Astrocyte (in vitro differentiated cells and primary cell): Measurements from ENCODE around the gene NUP210. TPM values are rescaled to one million over a fixed set of nuclear protein-coding genes. Genes with fewer than 3 reads are reported as not detected.

ENCODE experiments used
- DNase-seq: peaks from one replicate; pipeline ENCODE4 v3.0.0-alpha.2; 2010; ENCODE audit warnings: low read depth
- FAIRE-seq: peaks from 2 replicates; lab custom pipeline; 2011; peaks lifted over from hg19 to GRCh38; lab: Jason Lieb, UNC
- H2AFZ ChIP-seq: 2 replicates; pipeline ENCODE4 v1.6.0; 2012; ENCODE audit warnings: low read depth, low read length, inconsistent platforms
- H3K27ac ChIP-seq: 2 replicates; pipeline ENCODE4 v1.5.1; 2011; ENCODE audit warnings: low read depth, low read length, inconsistent platforms
- H3K27me3 ChIP-seq: 2 replicates; pipeline ENCODE4 v1.6.0; 2011; ENCODE audit warnings: low read length, inconsistent platforms; ENCODE audit not compliant: insufficient read depth
- H3K36me3 ChIP-seq: 2 replicates; pipeline ENCODE4 v1.5.1; 2011; ENCODE audit warnings: low read length, inconsistent platforms; ENCODE audit not compliant: insufficient read depth
- H3K4me1 ChIP-seq: 2 replicates; pipeline ENCODE4 v1.5.1; 2011; ENCODE audit warnings: low read length, inconsistent platforms; ENCODE audit not compliant: insufficient read depth
- H3K4me2 ChIP-seq: 2 replicates; pipeline ENCODE4 v1.6.0; 2012; ENCODE audit warnings: low read length, inconsistent platforms
- H3K4me3 ChIP-seq: 2 replicates; pipeline ENCODE4 v1.5.1; 2011; ENCODE audit warnings: low read depth, mild to moderate bottlenecking, low read length, inconsistent platforms; ENCODE audit not compliant: insufficient read depth
- H3K79me2 ChIP-seq: 2 replicates; pipeline ENCODE4 v1.6.0; 2012; ENCODE audit warnings: mild to moderate bottlenecking, low read length, inconsistent platforms; ENCODE audit not compliant: insufficient read depth
- H3K9ac ChIP-seq: 2 replicates; pipeline ENCODE4 v1.6.0; 2012; ENCODE audit warnings: mild to moderate bottlenecking, low read length, inconsistent platforms
- H3K9me3 ChIP-seq: 2 replicates; pipeline ENCODE4 v1.5.1; 2012; ENCODE audit warnings: low read depth, mild to moderate bottlenecking, low read length, inconsistent platforms; ENCODE audit not compliant: insufficient read depth
- H4K20me1 ChIP-seq: 2 replicates; pipeline ENCODE4 v1.6.0; 2012; ENCODE audit warnings: low read length, inconsistent platforms; ENCODE audit not compliant: insufficient read depth
- H3K27ac Mint-ChIP-seq: one replicate; pipeline ENCODE4 v1.8.0; 2021; ENCODE audit warnings: mild to moderate bottlenecking, mixed read lengths; ENCODE audit not compliant: unreplicated experiment
- H3K27me3 Mint-ChIP-seq: one replicate; pipeline ENCODE4 v1.8.0; 2021; ENCODE audit warnings: low read depth, mixed read lengths; ENCODE audit not compliant: unreplicated experiment
- H3K36me3 Mint-ChIP-seq: one replicate; pipeline ENCODE4 v1.8.0; 2021; ENCODE audit warnings: low read depth, mixed read lengths; ENCODE audit not compliant: unreplicated experiment
- H3K4me1 Mint-ChIP-seq: one replicate; pipeline ENCODE4 v1.8.0; 2021; ENCODE audit warnings: low read depth, mixed read lengths; ENCODE audit not compliant: unreplicated experiment
- H3K4me3 Mint-ChIP-seq: one replicate; pipeline ENCODE4 v1.8.0; 2021; ENCODE audit warnings: mild to moderate bottlenecking, moderate library complexity, mixed read lengths; ENCODE audit not compliant: unreplicated experiment
- H3K9me3 Mint-ChIP-seq: one replicate; pipeline ENCODE4 v1.8.0; 2021; ENCODE audit warnings: mild to moderate bottlenecking, mixed read lengths; ENCODE audit not compliant: unreplicated experiment
- EZH2 ChIP-seq: IDR thresholded peaks from 2 replicates; pipeline ENCODE4 v1.6.1; 2012; ENCODE audit warnings: mild to moderate bottlenecking, low read length, inconsistent platforms; ENCODE audit not compliant: insufficient read depth
- total RNA-seq: library from RNA; stranded (reverse); gene quantifications from 2 replicates; pipeline ENCODE4 v1.2.1, GENCODE V29; 2021
- TF ChIP-seq, protein P1 (sequence below): IDR thresholded peaks from 2 replicates; pipeline ENCODE4 v1.5.1; 2011; ENCODE audit warnings: low read depth, mild to moderate bottlenecking, inconsistent platforms, low read length, moderate library complexity; ENCODE audit not compliant: insufficient read depth

The NUP210 gene
- total RNA-seq, 1 donor from 2014 or later = 1.2 TPM

DNA sequence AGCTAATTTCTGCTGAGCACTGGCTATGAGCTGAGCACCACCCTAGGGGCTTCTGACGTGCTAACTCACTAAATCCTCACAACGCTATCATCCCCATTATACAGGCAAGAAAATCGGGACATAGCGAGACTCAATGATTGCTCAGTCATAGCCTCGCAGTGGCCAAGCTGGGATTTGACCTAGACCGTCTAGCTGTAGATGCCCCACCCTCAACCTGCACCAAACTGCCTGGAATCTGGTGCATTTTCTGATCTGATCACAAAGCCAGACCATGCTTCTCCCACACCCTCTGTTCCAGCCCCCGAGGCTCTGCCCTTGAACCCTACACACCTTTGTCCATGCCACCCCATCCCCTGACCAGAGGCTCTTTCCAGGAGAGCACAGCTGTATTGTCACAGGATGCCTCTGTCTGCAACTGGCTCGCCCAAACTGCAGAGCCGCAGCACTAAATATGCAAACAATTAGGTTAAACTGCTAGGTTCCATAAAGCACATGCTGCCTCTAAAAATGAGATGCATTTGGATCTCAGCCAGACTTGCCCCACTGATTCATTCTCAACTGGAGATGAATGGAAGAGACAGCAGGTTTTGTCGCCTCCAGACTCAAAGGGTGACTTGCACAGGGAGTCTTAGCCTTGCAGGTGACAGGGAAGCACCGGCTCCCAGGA, 95.2 kb downstream of the NUP210 start:
- Histone ChIP-seq H3K4me3 (no peak overlapping the region), H3K27me3 (peaks cover 3% of the 10 kb centered on the region), H3K36me3 (no peaks in the 10 kb centered on the region), H3K4me2 (no peak overlapping the region), H3K9ac (no peak overlapping the region), H3K4me1 (no peaks in the 10 kb centered on the region), H2AFZ (no peak overlapping the region), H3K27ac (no peak overlapping the region), H4K20me1 (no peaks in the 10 kb centered on the region), H3K79me2 (no peaks in the 10 kb centered on the region), H3K9me3 (no peaks in the 10 kb centered on the region)
- Mint-ChIP-seq H3K4me1 (peaks cover 5% of the 10 kb centered on the region), H3K27me3 (peaks cover 48% of the 10 kb centered on the region), H3K9me3 (no peaks in the 10 kb centered on the region), H3K27ac (no peak overlapping the region), H3K4me3 (no peak overlapping the region), H3K36me3 (no peaks in the 10 kb centered on the region)
- DNase-seq (no peak), FAIRE-seq (no peak)
- TF ChIP-seq, protein P1, sequence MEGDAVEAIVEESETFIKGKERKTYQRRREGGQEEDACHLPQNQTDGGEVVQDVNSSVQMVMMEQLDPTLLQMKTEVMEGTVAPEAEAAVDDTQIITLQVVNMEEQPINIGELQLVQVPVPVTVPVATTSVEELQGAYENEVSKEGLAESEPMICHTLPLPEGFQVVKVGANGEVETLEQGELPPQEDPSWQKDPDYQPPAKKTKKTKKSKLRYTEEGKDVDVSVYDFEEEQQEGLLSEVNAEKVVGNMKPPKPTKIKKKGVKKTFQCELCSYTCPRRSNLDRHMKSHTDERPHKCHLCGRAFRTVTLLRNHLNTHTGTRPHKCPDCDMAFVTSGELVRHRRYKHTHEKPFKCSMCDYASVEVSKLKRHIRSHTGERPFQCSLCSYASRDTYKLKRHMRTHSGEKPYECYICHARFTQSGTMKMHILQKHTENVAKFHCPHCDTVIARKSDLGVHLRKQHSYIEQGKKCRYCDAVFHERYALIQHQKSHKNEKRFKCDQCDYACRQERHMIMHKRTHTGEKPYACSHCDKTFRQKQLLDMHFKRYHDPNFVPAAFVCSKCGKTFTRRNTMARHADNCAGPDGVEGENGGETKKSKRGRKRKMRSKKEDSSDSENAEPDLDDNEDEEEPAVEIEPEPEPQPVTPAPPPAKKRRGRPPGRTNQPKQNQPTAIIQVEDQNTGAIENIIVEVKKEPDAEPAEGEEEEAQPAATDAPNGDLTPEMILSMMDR = no peak
- TF ChIP-seq EZH2 = no peak

DNA sequence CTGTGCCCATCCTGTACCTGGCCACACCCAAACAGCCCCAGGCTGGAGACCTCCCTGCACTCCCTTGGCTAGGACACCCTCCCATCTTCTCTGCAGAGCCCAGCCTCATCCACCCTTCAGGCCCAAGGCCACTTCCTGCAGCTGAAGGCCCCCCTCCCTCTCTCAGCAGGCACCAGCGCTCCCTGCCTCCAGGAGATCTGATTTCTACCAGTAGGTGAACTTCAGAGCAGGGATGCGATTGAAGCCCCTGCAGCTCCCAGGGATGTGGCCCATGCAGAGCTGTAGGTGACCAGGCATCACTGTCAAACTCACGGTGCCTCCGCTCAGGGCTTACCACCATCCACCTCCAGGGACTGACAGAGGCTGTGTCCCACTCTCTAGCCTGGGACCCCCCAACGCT, 96.3 kb downstream of the NUP210 start:
- FAIRE-seq (no peak), DNase-seq (no peak)
- no peaks in the 10 kb centered on the region for H3K36me3 ChIP-seq
- no peak overlapping the region for H3K27ac ChIP-seq
- H3K9ac ChIP-seq = no peak overlapping the region
- H3K9me3 ChIP-seq = no peaks in the 10 kb centered on the region
- Mint-ChIP-seq H3K9me3 (no peaks in the 10 kb centered on the region), H3K27me3 (peaks cover 44% of the 10 kb centered on the region), H3K4me1 (peaks cover 5% of the 10 kb centered on the region), H3K36me3 (no peaks in the 10 kb centered on the region), H3K27ac (no peak overlapping the region), H3K4me3 (no peak overlapping the region)
- no peaks in the 10 kb centered on the region for H4K20me1 ChIP-seq
- H3K4me3 ChIP-seq = no peak overlapping the region
- H3K4me1 ChIP-seq = no peaks in the 10 kb centered on the region
- no peak overlapping the region for H2AFZ ChIP-seq
- H3K79me2 ChIP-seq = no peaks in the 10 kb centered on the region
- H3K27me3 ChIP-seq = no peaks in the 10 kb centered on the region
- no peak overlapping the region for H3K4me2 ChIP-seq
- no peak for TF ChIP-seq EZH2
- TF ChIP-seq, protein P1 = no peak

DNA sequence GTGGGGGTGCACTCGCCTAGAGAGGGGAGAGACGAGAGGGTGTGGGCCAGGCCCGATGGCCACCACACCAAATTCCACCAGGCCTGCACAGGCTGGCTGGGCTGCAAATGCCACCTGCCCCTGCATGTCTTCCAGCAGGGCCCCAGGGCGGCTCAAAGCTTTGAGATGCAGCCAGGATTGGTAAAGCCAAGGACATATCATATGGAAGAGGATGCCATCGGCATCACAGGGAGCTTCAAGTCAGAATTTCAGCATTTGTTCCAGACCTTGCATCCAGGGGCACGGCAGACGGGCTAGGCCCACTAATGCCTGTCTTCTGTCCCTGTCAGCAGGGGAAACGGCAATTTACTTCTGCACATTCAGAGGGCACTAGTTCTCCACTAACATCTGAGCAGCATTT, 97.8 kb downstream of the NUP210 start:
- FAIRE-seq = no peak
- DNase-seq = no peak
- Mint-ChIP-seq H3K9me3 (no peaks in the 10 kb centered on the region), H3K4me3 (no peak overlapping the region), H3K27me3 (peaks cover 45% of the 10 kb centered on the region), H3K4me1 (peaks cover 5% of the 10 kb centered on the region), H3K36me3 (no peaks in the 10 kb centered on the region), H3K27ac (no peak overlapping the region)
- TF ChIP-seq, protein P1 = no peak
- TF ChIP-seq EZH2 = no peak
- H3K79me2 ChIP-seq = no peaks in the 10 kb centered on the region
- H2AFZ ChIP-seq = no peak overlapping the region
- H3K4me1 ChIP-seq = no peaks in the 10 kb centered on the region
- no peak overlapping the region for H3K4me3 ChIP-seq
- H3K4me2 ChIP-seq = no peak overlapping the region
- no peaks in the 10 kb centered on the region for H3K36me3 ChIP-seq
- no peaks in the 10 kb centered on the region for H3K9me3 ChIP-seq
- H4K20me1 ChIP-seq = no peaks in the 10 kb centered on the region
- no peak overlapping the region for H3K27ac ChIP-seq
- no peaks in the 10 kb centered on the region for H3K27me3 ChIP-seq
- H3K9ac ChIP-seq = no peak overlapping the region
